Ascending aorta (tissue), 2 donors: Measurements from ENCODE around the gene LRRC17. TPM values are rescaled to one million over a fixed set of nuclear protein-coding genes. Genes with fewer than 3 reads are reported as not detected.
"Not testable (repeated sequence)": the region's sequence is repeated elsewhere in the genome, so short reads cannot be mapped to it uniquely, and the experiment has no call there.

Experiments
- DNase-seq, 2 donors: peaks; one replicate each; pipeline ENCODE4 v3.0.0-alpha.2; 2019; ENCODE audit warnings: low spot score in 2 of 2
- H3K27ac ChIP-seq, 2 donors: fragments of 200-600 bp; sonication (generic); one replicate each; pipeline ENCODE4 v1.5.1; 2016 to 2017; ENCODE audit warnings: mild to moderate bottlenecking in 1 of 2
- H3K27me3 ChIP-seq: fragments of 200-600 bp; sonication (generic); one replicate; pipeline ENCODE4 v1.5.1; 2017
- H3K36me3 ChIP-seq, 2 donors: fragments of 200-600 bp; sonication (generic); one replicate each; pipeline ENCODE4 v1.5.1; 2016
- H3K4me1 ChIP-seq, 2 donors: fragments of 200-600 bp; sonication (generic); one replicate each; pipeline ENCODE4 v1.5.1; 2016 to 2017; ENCODE audit warnings: mild to moderate bottlenecking in 1 of 2
- H3K4me3 ChIP-seq, 2 donors: fragments of 200-600 bp; sonication (generic); one replicate each; pipeline ENCODE4 v1.5.1; 2016 to 2017; ENCODE audit warnings: mild to moderate bottlenecking in 1 of 2
- H3K9me3 ChIP-seq, 2 donors: fragments of 200-600 bp; sonication (generic); one replicate each; pipeline ENCODE4 v1.5.1; 2016
- CTCF ChIP-seq, 3 experiments: fragments of 200-600 bp in 2 of 3; fragments of 450-650 bp in 1 of 3; sonication (generic) in 2 of 3; IDR thresholded peaks; one replicate each; pipeline ENCODE4 v1.5.1; 2016 to 2019; ENCODE audit warnings: antibody characterized with exemption in 3 of 3, mild to moderate bottlenecking in 1 of 3, moderate library complexity in 1 of 3
- intact Hi-C: fragments of 100-400 bp; cut with DNase I; formaldehyde crosslinking; loops from one replicate; pipeline ENCODE4 v1.15.1; 2023
- total RNA-seq: library from RNA; depleted of rRNA; stranded (reverse); fragments of >200 nt; gene quantifications from one replicate; pipeline ENCODE4 v1.1.0, GENCODE V29; 2016

LRRC17 gene
- total RNA-seq, 1 donor from 2014 or later = 10.5 TPM

GRCh38 chr7:102944241-102944640 lies 31.4 kb downstream of the LRRC17 start:
- DNase-seq = no peak
- no peaks in the 10 kb centered on the region for H3K36me3 ChIP-seq
- intact Hi-C loops = no loop called here
- H3K4me1 ChIP-seq = peaks cover 3 to 6% of the 10 kb centered on the region in 2 donors
- TF ChIP-seq CTCF (IDR thresholded peaks at IDR 0.05) = no peak
- H3K4me3 ChIP-seq = no peak overlapping the region
- H3K9me3 ChIP-seq = no peaks in the 10 kb centered on the region
- no peak overlapping the region for H3K27ac ChIP-seq
- H3K27me3 ChIP-seq = no peaks in the 10 kb centered on the region

- Histone ChIP-seq H3K4me3 (no peak overlapping the region), H3K27ac (no peak overlapping the region), H3K4me1 (no peaks in the 10 kb centered on the region), H3K27me3 (no peaks in the 10 kb centered on the region), H3K36me3 (no peaks in the 10 kb centered on the region), H3K9me3 (no peaks in the 10 kb centered on the region)
- DNase-seq = no peak
- intact Hi-C loops = no loop called here
- no peak for TF ChIP-seq CTCF (IDR thresholded peaks at IDR 0.05)
Observed at GRCh38 chr7:102951839-102952238, 39.0 kb downstream of the LRRC17 start.

GRCh38 chr7:102953406-102953805 lies 40.6 kb downstream of the LRRC17 start:
- DNase-seq = no peak
- no peak for TF ChIP-seq CTCF (IDR thresholded peaks at IDR 0.05)
- Histone ChIP-seq H3K4me3 (no peak overlapping the region), H3K36me3 (no peaks in the 10 kb centered on the region), H3K27ac (no peak overlapping the region), H3K9me3 (no peaks in the 10 kb centered on the region), H3K27me3 (no peaks in the 10 kb centered on the region), H3K4me1 (no peaks in the 10 kb centered on the region)
- intact Hi-C loops = no loop called here

GRCh38 chr7:102954359-102954758 lies 41.6 kb downstream of the LRRC17 start:
- H3K27me3 ChIP-seq, H3K4me1 ChIP-seq, intact Hi-C loops: not testable (repeated sequence)

GRCh38 chr7:102958004-102958403 lies 45.2 kb downstream of the LRRC17 start:
- not testable (repeated sequence) for H3K4me1 ChIP-seq

More at GRCh38 chr7:102954359-102954758, 41.6 kb downstream of the LRRC17 start:
- not testable (repeated sequence) for H3K36me3 ChIP-seq, H3K27ac ChIP-seq, DNase-seq, H3K4me3 ChIP-seq, H3K9me3 ChIP-seq

GRCh38 chr7:102961993-102962392 lies 49.2 kb downstream of the LRRC17 start:
- H3K4me3 ChIP-seq, H3K36me3 ChIP-seq, H3K27ac ChIP-seq, H3K9me3 ChIP-seq, intact Hi-C loops, H3K27me3 ChIP-seq, H3K4me1 ChIP-seq, DNase-seq: not testable (repeated sequence)

More at GRCh38 chr7:102958004-102958403, 45.2 kb downstream of the LRRC17 start:
- intact Hi-C loops, H3K27me3 ChIP-seq, H3K9me3 ChIP-seq, DNase-seq, H3K36me3 ChIP-seq, H3K4me3 ChIP-seq, H3K27ac ChIP-seq: not testable (repeated sequence)

GRCh38 chr7:102966465-102966864 lies 53.7 kb downstream of the LRRC17 start:
- intact Hi-C loops = no loop called here
- Histone ChIP-seq H3K27ac (no peak overlapping the region), H3K4me3 (no peak overlapping the region), H3K27me3 (no peaks in the 10 kb centered on the region), H3K4me1 (no peaks in the 10 kb centered on the region), H3K9me3 (no peaks in the 10 kb centered on the region), H3K36me3 (no peaks in the 10 kb centered on the region)
- TF ChIP-seq CTCF (IDR thresholded peaks at IDR 0.05) = no peak
- no peak for DNase-seq
